HT-29 (cell line): ENCODE results near the gene MYH15. TPM values are rescaled to one million over a fixed set of nuclear protein-coding genes. Genes with fewer than 3 reads are reported as not detected.

Experiments used
- DNase-seq: peaks from one replicate; pipeline ENCODE4 v3.0.0-alpha.2; 2015; ENCODE audit warnings: low spot score
- total RNA-seq: library from RNA; depleted of rRNA; stranded (reverse); fragments of >200 nt; shearing (Covaris generic); gene quantifications from 2 replicates; pipeline ENCODE4 v1.2.3, GENCODE V29; 2014; rRNA removed

MYH15 gene
- total RNA-seq, 1 experiment from 2014 or later: not detected

DNA sequence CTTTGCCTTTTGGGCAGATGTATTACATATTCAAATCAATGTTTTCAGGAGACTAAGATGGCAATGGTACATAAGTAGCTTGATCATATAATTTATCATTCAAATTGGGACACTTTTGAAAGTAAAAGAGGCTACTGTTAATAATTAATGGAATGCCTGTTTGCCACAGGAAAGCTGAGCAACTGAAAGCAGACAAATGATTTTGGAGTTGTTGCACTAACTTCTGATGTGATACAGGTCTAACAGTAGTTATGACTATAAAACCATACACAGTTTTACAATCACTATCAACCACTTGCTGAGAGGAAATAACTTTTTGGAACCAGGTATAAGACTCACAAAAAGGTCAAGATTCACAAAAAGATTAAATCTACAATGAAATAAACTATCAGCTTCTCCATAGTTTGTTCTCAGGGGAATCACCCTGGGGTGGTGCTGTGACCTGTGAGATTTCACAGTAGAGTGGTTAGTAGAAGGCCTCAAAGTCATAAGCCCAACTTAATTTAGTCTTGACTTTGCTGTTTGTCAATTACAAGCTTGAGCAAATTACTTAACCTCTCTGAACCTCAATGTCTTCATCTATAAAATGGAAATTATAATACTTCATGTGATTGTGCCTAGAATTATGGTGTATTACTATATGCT lies 171.4 kb downstream of the MYH15 start:
- no peak for DNase-seq

DNA sequence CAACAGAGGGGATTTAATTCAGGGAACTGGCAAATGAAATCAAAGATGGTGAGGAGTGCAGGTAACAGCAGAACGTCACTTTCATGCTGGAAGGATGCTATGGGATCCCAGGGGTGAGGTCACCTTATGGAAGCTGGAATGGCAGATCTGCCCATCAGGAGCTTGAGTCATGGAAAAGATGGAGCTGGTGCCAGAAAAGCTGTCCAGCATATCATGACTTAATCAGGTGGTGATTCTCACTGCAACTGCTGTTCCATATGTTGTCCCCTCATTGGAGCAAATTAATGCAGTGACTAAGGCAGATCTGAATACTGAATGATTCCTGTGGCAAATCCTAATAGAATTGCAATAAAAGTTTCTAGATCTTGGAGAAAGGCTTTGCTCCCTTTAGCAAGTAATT lies 175.7 kb downstream of the MYH15 start:
- no peak for DNase-seq

DNA sequence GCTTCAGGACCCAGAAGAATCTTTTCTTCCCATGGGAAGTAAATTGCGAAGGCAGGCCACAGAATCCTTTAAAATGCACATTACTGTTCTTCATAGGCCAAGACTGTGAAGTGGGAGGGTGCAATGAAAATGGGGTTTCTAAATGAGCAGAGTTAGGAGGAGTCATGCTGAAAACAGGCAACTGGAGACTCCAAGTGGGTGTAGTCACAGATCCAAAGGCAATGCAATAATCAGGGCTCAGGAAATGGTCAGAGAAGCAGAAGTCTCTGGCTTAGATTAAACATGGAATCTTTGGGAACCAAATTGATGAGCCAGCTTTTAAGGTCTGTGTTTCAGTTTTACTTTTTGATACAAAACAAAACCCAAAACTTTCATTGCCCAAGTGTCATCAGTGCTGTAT lies 176.4 kb downstream of the MYH15 start:
- no peak for DNase-seq

- DNase-seq: no peak
These were observed 178.6 kb downstream of the MYH15 start for GRCh38 chr3:108331792-108332191.

Other genes with a start within 250 kb of the MYH15 start
- 2.2 and 4.2 TPM in 2 replicates for gene HHLA2, start 214.0 kb downstream of the MYH15 start, total RNA-seq
- gene CIP2A, start 78.8 kb upstream of the MYH15 start, total RNA-seq: 16.2 and 22.8 TPM in 2 replicates
- 2.8 and 3.3 TPM in 2 replicates for gene DZIP3, start 79.1 kb upstream of the MYH15 start, total RNA-seq
- gene RETNLB, start 246.8 kb upstream of the MYH15 start, total RNA-seq: 0.16 and 2.2 TPM in 2 replicates